ENCODE data around the gene ENDOV.

Gene ENDOV

GRCh38 chr17:80374732-80375585 is 40.0 kb upstream of the ENDOV start:
- DNase-seq (ENCODE audit: low read depth, low spot score) = no peak
- peaks cover 29% of the 10 kb centered on the region; the same call in 1 of the 2 replicates for H3K36me3 ChIP-seq (ENCODE audit: insufficient read depth, low read length)
- no peak overlapping the region for H3K27ac ChIP-seq
- H3K4me3 ChIP-seq = no peak overlapping the region
- H3K9ac ChIP-seq (ENCODE audit: insufficient read length) = no peak overlapping the region
- H3K9me3 ChIP-seq (ENCODE audit: low read depth, low read length) = no peaks in the 10 kb centered on the region
- no peak for TF ChIP-seq POLR2AphosphoS5 (IDR thresholded peaks at IDR 0.05; ENCODE audit: borderline replicate concordance, low read depth, low read length)
- no peak for TF ChIP-seq EZH2 (IDR thresholded peaks at IDR 0.05)
- no peak for TF ChIP-seq FOXP2 (optimal IDR thresholded peaks at IDR 0.05; ENCODE audit: control extremely low read depth, extremely low read length, insufficient read depth)

DNA sequence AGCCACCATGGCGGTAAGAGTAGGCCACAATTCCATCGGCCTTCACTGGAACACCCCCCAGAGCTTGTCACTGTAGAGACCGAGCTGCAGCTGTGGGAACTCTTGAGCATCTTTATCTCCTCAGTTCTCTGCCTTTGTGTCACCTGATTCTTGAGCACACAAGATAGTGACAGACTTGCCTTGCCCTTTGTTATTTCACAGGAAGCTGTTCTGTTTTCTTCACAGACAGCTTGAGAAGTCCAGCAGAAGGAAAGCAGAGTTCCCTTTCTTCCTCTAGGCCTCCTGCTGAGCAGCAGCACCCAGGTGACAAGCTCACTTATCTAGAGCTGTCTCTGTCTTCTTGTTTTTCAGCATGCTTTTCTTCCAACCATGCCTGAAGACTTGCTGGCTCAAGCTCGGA is 38.4 kb upstream of the ENDOV start:
- no peak overlapping the region for H3K9ac ChIP-seq (ENCODE audit: insufficient read length)
- H3K9me3 ChIP-seq (ENCODE audit: low read depth, low read length) = no peaks in the 10 kb centered on the region
- no peak overlapping the region for H3K4me3 ChIP-seq
- no peak overlapping the region for H3K27ac ChIP-seq
- TF ChIP-seq FOXP2 (optimal IDR thresholded peaks at IDR 0.05; ENCODE audit: control extremely low read depth, extremely low read length, insufficient read depth) (no peak), EZH2 (IDR thresholded peaks at IDR 0.05) (no peak), POLR2AphosphoS5 (IDR thresholded peaks at IDR 0.05; ENCODE audit: borderline replicate concordance, low read depth, low read length) (no peak)
- no peak for DNase-seq (ENCODE audit: low read depth, low spot score)
- peaks cover 32% of the 10 kb centered on the region; the same call in 1 of the 2 replicates for H3K36me3 ChIP-seq (ENCODE audit: insufficient read depth, low read length)

DNA sequence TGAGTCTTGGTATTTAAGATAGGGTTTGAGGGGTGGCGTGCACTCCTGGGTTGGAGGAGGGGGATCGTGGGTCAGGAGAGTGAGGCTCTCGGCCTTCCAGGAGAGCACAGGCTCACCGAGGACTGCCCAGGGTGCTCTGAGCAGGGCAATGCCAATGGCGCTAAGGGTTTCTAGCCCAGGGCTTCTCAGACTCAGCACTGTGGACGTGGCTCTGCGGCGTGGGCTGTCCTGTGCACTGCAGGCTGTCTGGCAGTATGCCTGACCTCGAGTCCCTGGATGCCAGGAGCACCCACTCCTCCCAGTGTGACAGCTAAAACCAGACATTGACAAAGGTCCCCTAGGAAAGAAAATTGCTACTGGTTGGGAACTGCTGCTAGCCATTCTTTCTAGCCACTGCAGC is 37.2 kb upstream of the ENDOV start:
- Histone ChIP-seq H3K9ac (ENCODE audit: insufficient read length) (no peak overlapping the region), H3K36me3 (ENCODE audit: insufficient read depth, low read length) (peaks cover 36% of the 10 kb centered on the region; the same call in 1 of the 2 replicates), H3K9me3 (ENCODE audit: low read depth, low read length) (no peaks in the 10 kb centered on the region), H3K4me3 (no peak overlapping the region), H3K27ac (no peak overlapping the region)
- TF ChIP-seq FOXP2 (optimal IDR thresholded peaks at IDR 0.05; ENCODE audit: control extremely low read depth, extremely low read length, insufficient read depth) = no peak
- no peak for TF ChIP-seq EZH2 (IDR thresholded peaks at IDR 0.05)
- no peak for TF ChIP-seq POLR2AphosphoS5 (IDR thresholded peaks at IDR 0.05; ENCODE audit: borderline replicate concordance, low read depth, low read length)
- DNase-seq (ENCODE audit: low read depth, low spot score) = no peak

DNA sequence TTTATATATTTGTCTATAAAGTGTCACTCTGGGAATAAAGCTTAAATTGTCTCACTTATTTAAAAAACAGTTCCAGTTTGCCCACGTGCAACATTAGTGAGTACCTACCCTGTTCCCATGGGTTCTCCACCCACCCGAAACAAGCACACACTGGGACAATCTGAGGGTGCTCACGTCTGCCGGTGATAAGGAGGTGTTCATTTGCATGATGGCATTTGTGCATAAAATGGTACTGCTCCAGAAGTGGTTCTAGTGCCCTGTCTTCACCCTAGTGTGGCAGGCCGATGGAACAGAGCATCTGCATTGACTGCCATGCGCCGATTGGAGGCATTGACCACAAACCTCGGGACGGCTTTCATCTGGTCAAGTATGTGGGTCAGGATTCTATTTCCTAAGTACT is 35.6 kb upstream of the ENDOV start:
- H3K9me3 ChIP-seq (ENCODE audit: low read depth, low read length) = no peaks in the 10 kb centered on the region
- H3K36me3 ChIP-seq (ENCODE audit: insufficient read depth, low read length) = peaks cover 34% of the 10 kb centered on the region; the same call in 1 of the 2 replicates
- DNase-seq (ENCODE audit: low read depth, low spot score) = no peak
- H3K27ac ChIP-seq = no peak overlapping the region
- no peak for TF ChIP-seq FOXP2 (optimal IDR thresholded peaks at IDR 0.05; ENCODE audit: control extremely low read depth, extremely low read length, insufficient read depth)
- TF ChIP-seq EZH2 (IDR thresholded peaks at IDR 0.05) = no peak
- no peak overlapping the region for H3K4me3 ChIP-seq
- no peak overlapping the region for H3K9ac ChIP-seq (ENCODE audit: insufficient read length)

- Histone ChIP-seq H3K4me3 (no peak overlapping the region), H3K9me3 (ENCODE audit: low read depth, low read length) (no peaks in the 10 kb centered on the region), H3K36me3 (ENCODE audit: insufficient read depth, low read length) (peaks cover 29% of the 10 kb centered on the region; the same call in 1 of the 2 replicates), H3K9ac (ENCODE audit: insufficient read length) (no peak overlapping the region), H3K27ac (no peak overlapping the region)
- DNase-seq (ENCODE audit: low read depth, low spot score) = no peak
- no peak for TF ChIP-seq FOXP2 (optimal IDR thresholded peaks at IDR 0.05; ENCODE audit: control extremely low read depth, extremely low read length, insufficient read depth)
- no peak for TF ChIP-seq POLR2AphosphoS5 (IDR thresholded peaks at IDR 0.05; ENCODE audit: borderline replicate concordance, low read depth, low read length)
- TF ChIP-seq EZH2 (IDR thresholded peaks at IDR 0.05) = no peak
These were observed 34.9 kb upstream of the ENDOV start for GRCh38 chr17:80380068-80380467.

- Histone ChIP-seq H3K27ac (no peak overlapping the region), H3K9ac (ENCODE audit: insufficient read length) (no peak overlapping the region), H3K9me3 (ENCODE audit: low read depth, low read length) (no peaks in the 10 kb centered on the region), H3K36me3 (ENCODE audit: insufficient read depth, low read length) (peaks cover 29% of the 10 kb centered on the region; the same call in 1 of the 2 replicates), H3K4me3 (no peak overlapping the region)
- TF ChIP-seq FOXP2 (optimal IDR thresholded peaks at IDR 0.05; ENCODE audit: control extremely low read depth, extremely low read length, insufficient read depth) (no peak), EZH2 (IDR thresholded peaks at IDR 0.05) (no peak), POLR2AphosphoS5 (IDR thresholded peaks at IDR 0.05; ENCODE audit: borderline replicate concordance, low read depth, low read length) (no peak)
- DNase-seq (ENCODE audit: low read depth, low spot score) = no peak
These were observed 34.4 kb upstream of the ENDOV start for GRCh38 chr17:80380555-80381002.

- Histone ChIP-seq H3K27ac (no peak overlapping the region), H3K4me3 (no peak overlapping the region), H3K9me3 (ENCODE audit: low read depth, low read length) (no peaks in the 10 kb centered on the region), H3K9ac (ENCODE audit: insufficient read length) (no peak overlapping the region), H3K36me3 (ENCODE audit: insufficient read depth, low read length) (peaks cover 21% of the 10 kb centered on the region; the same call in 1 of the 2 replicates)
- TF ChIP-seq FOXP2 (optimal IDR thresholded peaks at IDR 0.05; ENCODE audit: control extremely low read depth, extremely low read length, insufficient read depth) = no peak
- TF ChIP-seq EZH2 (IDR thresholded peaks at IDR 0.05) = no peak
- TF ChIP-seq POLR2AphosphoS5 (IDR thresholded peaks at IDR 0.05; ENCODE audit: borderline replicate concordance, low read depth, low read length) = no peak
- DNase-seq (ENCODE audit: low read depth, low spot score) = no peak
These were observed 33.5 kb upstream of the ENDOV start for GRCh38 chr17:80381416-80381923.

GRCh38 chr17:80382446-80382845 is 32.5 kb upstream of the ENDOV start:
- TF ChIP-seq POLR2AphosphoS5 (IDR thresholded peaks at IDR 0.05; ENCODE audit: borderline replicate concordance, low read depth, low read length) (no peak), EZH2 (IDR thresholded peaks at IDR 0.05) (no peak), FOXP2 (optimal IDR thresholded peaks at IDR 0.05; ENCODE audit: control extremely low read depth, extremely low read length, insufficient read depth) (no peak)
- Histone ChIP-seq H3K27ac (no peak overlapping the region), H3K9me3 (ENCODE audit: low read depth, low read length) (no peaks in the 10 kb centered on the region), H3K9ac (ENCODE audit: insufficient read length) (no peak overlapping the region), H3K36me3 (ENCODE audit: insufficient read depth, low read length) (peaks cover 14% of the 10 kb centered on the region; the same call in 1 of the 2 replicates), H3K4me3 (no peak overlapping the region)
- no peak for DNase-seq (ENCODE audit: low read depth, low spot score)

Data from SK-N-MC (cell line).